H1 (cell line): ENCODE measurements around the gene POPDC3. TPM values are rescaled to one million over a fixed set of nuclear protein-coding genes. Genes with fewer than 3 reads are reported as not detected.

Experiments
- CTCF ChIA-PET: fragments of 300-600 bp; sonication (Branson Sonifier 250); formaldehyde crosslinking; loops from one replicate; lab custom pipeline; 2021; ENCODE audit not compliant: partially characterized antibody; lab: Charles Lee
- POLR2A ChIA-PET: fragments of 300-600 bp; sonication (Branson Sonifier 250); formaldehyde crosslinking; loops from one replicate; lab custom pipeline; 2021; ENCODE audit warnings: inconsistent platforms; ENCODE audit not compliant: partially characterized antibody; lab: Charles Lee
- DNase-seq, 2 experiments: peaks; one replicate each; pipeline versions ENCODE4 v3.0.0 to v3.0.0-alpha.2; 2010 to 2022; ENCODE audit warnings: low spot score in 2 of 2, low read depth in 1 of 2, mixed read lengths in 1 of 2
- FAIRE-seq: peaks from 2 replicates; lab custom pipeline; 2011; peaks lifted over from hg19 to GRCh38; lab: Jason Lieb, UNC
- H2AFZ ChIP-seq: 2 replicates; pipeline ENCODE4 v1.8.1; 2012; ENCODE audit warnings: low read length, inconsistent platforms
- H2AK5ac ChIP-seq: 2 replicates; pipeline ENCODE4 v1.6.1; 2013; ENCODE audit warnings: low read depth, low read length
- H2BK120ac ChIP-seq: replicated peaks from 2 replicates; pipeline ENCODE3; 2013; ENCODE audit warnings: low read depth, low read length, inconsistent platforms
- H2BK12ac ChIP-seq: 2 replicates; pipeline ENCODE4 v1.6.1; 2013; ENCODE audit warnings: low read depth, low read length
- H2BK15ac ChIP-seq: 2 replicates; pipeline ENCODE4 v1.6.1; 2013; ENCODE audit warnings: low read length
- H2BK20ac ChIP-seq: 2 replicates; pipeline ENCODE4 v1.6.1; 2013; ENCODE audit warnings: low read length
- H2BK5ac ChIP-seq: 2 replicates; pipeline ENCODE4 v1.6.1; 2013; ENCODE audit warnings: low read depth, low read length
- H3K14ac ChIP-seq: 2 replicates; pipeline ENCODE4 v1.6.1; 2013; ENCODE audit warnings: inconsistent platforms; ENCODE audit not compliant: insufficient read length
- H3K18ac ChIP-seq: 2 replicates; pipeline ENCODE4 v1.6.1; 2013; ENCODE audit warnings: low read length; ENCODE audit errors: extremely low read depth
- H3K23ac ChIP-seq: 2 replicates; pipeline ENCODE4 v1.6.1; 2013; ENCODE audit warnings: inconsistent platforms; ENCODE audit not compliant: insufficient read length
- H3K23me2 ChIP-seq: 2 replicates; pipeline ENCODE4 v1.6.1; 2013; ENCODE audit warnings: low read depth, low read length
- H3K27ac ChIP-seq: 2 replicates; pipeline ENCODE4 v1.6.1; 2011; ENCODE audit warnings: low read depth, low read length, inconsistent platforms
- H3K27me3 ChIP-seq, 4 experiments: replicated peaks in 1 of 4; 1 replicate in 1 of 4; 2 replicates in 3 of 4; pipeline versions ENCODE4 v1.6.1 to v1.8.1; 2011 to 2013; ENCODE audit warnings: low read length in 3 of 4, mild to moderate bottlenecking in 3 of 4, inconsistent platforms in 2 of 4, mixed read lengths in 2 of 4, moderate library complexity in 1 of 4; ENCODE audit not compliant: control insufficient read depth in 3 of 4, insufficient read depth in 3 of 4; ENCODE audit errors: extremely low read depth in 1 of 4
- H3K36me3 ChIP-seq, 4 experiments: 2 replicates each; pipeline versions ENCODE4 v1.6.1 to v1.8.1; 2011 to 2013; ENCODE audit warnings: mild to moderate bottlenecking in 4 of 4, low read length in 3 of 4, moderate library complexity in 2 of 4, control low read depth in 1 of 4, inconsistent platforms in 1 of 4; ENCODE audit not compliant: insufficient read depth in 4 of 4, control insufficient read depth in 2 of 4
- H3K4ac ChIP-seq: replicated peaks from 2 replicates; pipeline ENCODE3; 2013; ENCODE audit warnings: low read length, low read depth, mixed read lengths, inconsistent platforms; ENCODE audit not compliant: insufficient read length
- H3K4me1 ChIP-seq, 4 experiments: replicated peaks in 1 of 4; 1 replicate in 1 of 4; 2 replicates in 3 of 4; pipeline versions ENCODE4 v1.6.1 to v1.8.1; 2011 to 2013; ENCODE audit warnings: low read length in 3 of 4, inconsistent platforms in 2 of 4, mixed read lengths in 1 of 4; ENCODE audit not compliant: insufficient read depth in 4 of 4, control insufficient read depth in 3 of 4
- H3K4me2 ChIP-seq, 2 experiments: 2 replicates each; pipeline versions ENCODE4 v1.6.1 to v1.8.1; 2011 to 2013; ENCODE audit warnings: low read depth in 2 of 2, low read length in 2 of 2, control low read depth in 1 of 2, inconsistent platforms in 1 of 2, mild to moderate bottlenecking in 1 of 2; ENCODE audit not compliant: insufficient read depth in 1 of 2
- H3K4me3 ChIP-seq, 4 experiments: fragments of 200-600, 300-600 bp in 1 of 4; sonication (generic), shearing (Covaris generic), sonication (Bioruptor Twin) in 1 of 4; 2 replicates each; pipeline versions ENCODE4 v1.5.1 to v1.8.1; 2011 to 2016; ENCODE audit warnings: low read length in 4 of 4, low read depth in 3 of 4, control low read depth in 2 of 4, inconsistent platforms in 2 of 4, mild to moderate bottlenecking in 2 of 4, mixed read lengths in 1 of 4, moderate library complexity in 1 of 4; ENCODE audit not compliant: insufficient read depth in 2 of 4; ENCODE audit errors: extremely low read depth in 1 of 4
- H3K56ac ChIP-seq: replicated peaks from 2 replicates; pipeline ENCODE3; 2013; ENCODE audit warnings: low read depth, mild to moderate bottlenecking, mixed read lengths, low read length, inconsistent platforms; ENCODE audit not compliant: insufficient read length
- H3K79me1 ChIP-seq: 2 replicates; pipeline ENCODE4 v1.6.1; 2013; ENCODE audit warnings: low read depth, low read length, control low read depth
- H3K79me2 ChIP-seq, 2 experiments: 2 replicates each; pipeline versions ENCODE4 v1.6.1 to v1.8.1; 2012 to 2013; ENCODE audit warnings: low read length in 2 of 2, mild to moderate bottlenecking in 2 of 2, inconsistent platforms in 1 of 2; ENCODE audit not compliant: insufficient read depth in 2 of 2, control insufficient read depth in 1 of 2
- H3K9ac ChIP-seq, 4 experiments: replicated peaks in 1 of 4; 1 replicate in 1 of 4; 2 replicates in 3 of 4; pipeline versions ENCODE4 v1.6.1 to v1.8.1; 2011 to 2013; ENCODE audit warnings: low read depth in 3 of 4, low read length in 3 of 4, control low read depth in 2 of 4, mild to moderate bottlenecking in 2 of 4, moderate library complexity in 2 of 4, inconsistent platforms in 1 of 4; ENCODE audit errors: extremely low read depth in 1 of 4
- H3K9me3 ChIP-seq, 2 experiments: 2 replicates each; pipeline versions ENCODE4 v1.6.1 to v1.8.1; 2012 to 2013; ENCODE audit warnings: mild to moderate bottlenecking in 2 of 2, moderate library complexity in 2 of 2, control low read depth in 1 of 2, inconsistent platforms in 1 of 2, low read depth in 1 of 2, low read length in 1 of 2, mixed read lengths in 1 of 2; ENCODE audit not compliant: insufficient read depth in 2 of 2
- H4K20me1 ChIP-seq, 2 experiments: replicated peaks in 1 of 2; 2 replicates each; pipeline versions ENCODE3 to v1.8.1; 2011 to 2013; ENCODE audit warnings: inconsistent platforms in 2 of 2, low read length in 2 of 2, mild to moderate bottlenecking in 1 of 2; ENCODE audit not compliant: insufficient read depth in 2 of 2, control insufficient read depth in 1 of 2
- H4K5ac ChIP-seq: 2 replicates; pipeline ENCODE4 v1.6.1; 2013; ENCODE audit warnings: low read length, low read depth, mixed read lengths, inconsistent platforms; ENCODE audit not compliant: insufficient read length
- H4K8ac ChIP-seq: 2 replicates; pipeline ENCODE4 v1.8.0; 2013; ENCODE audit warnings: mild to moderate bottlenecking, moderate library complexity, low read length, inconsistent platforms; ENCODE audit not compliant: insufficient read depth; ENCODE audit errors: extremely low read depth
- H4K91ac ChIP-seq: replicated peaks from 2 replicates; pipeline ENCODE3; 2013; ENCODE audit warnings: low read length, mixed read lengths, inconsistent platforms; ENCODE audit not compliant: insufficient read length
- BRCA1 ChIP-seq: IDR thresholded peaks from 2 replicates; pipeline ENCODE4 v1.6.1; 2012; ENCODE audit warnings: low read depth, low read length, improper control_type of control experiment
- CHD1 ChIP-seq: IDR thresholded peaks from 2 replicates; pipeline ENCODE4 v1.6.1; 2012; ENCODE audit warnings: low read depth, low read length, improper control_type of control experiment
- CHD2 ChIP-seq: IDR thresholded peaks from 2 replicates; pipeline ENCODE4 v1.6.1; 2012; ENCODE audit warnings: low read length, improper control_type of control experiment
- EGR1 ChIP-seq: IDR thresholded peaks from 2 replicates; pipeline ENCODE4 v1.6.1; 2011; ENCODE audit warnings: low read depth, low read length, borderline replicate concordance
- GABPA ChIP-seq: IDR thresholded peaks from 2 replicates; pipeline ENCODE4 v1.6.1; 2011; ENCODE audit warnings: mild to moderate bottlenecking, low read length, moderate library complexity, borderline replicate concordance; ENCODE audit not compliant: insufficient read depth
- JUN ChIP-seq: IDR thresholded peaks from 2 replicates; pipeline ENCODE4 v1.6.1; 2011; ENCODE audit warnings: low read depth, mild to moderate bottlenecking, improper control_type of control experiment, low read length
- KDM5A ChIP-seq: fragments of 200-600 bp; IDR thresholded peaks from 2 replicates; pipeline ENCODE4 v1.7.1; 2012; ENCODE audit warnings: mild to moderate bottlenecking, low read length, inconsistent platforms, mixed read lengths
- MAFK ChIP-seq: IDR thresholded peaks from 2 replicates; pipeline ENCODE4 v1.6.1; 2012; ENCODE audit warnings: low read depth, mild to moderate bottlenecking, improper control_type of control experiment, low read length
- NANOG ChIP-seq: IDR thresholded peaks from 2 replicates; pipeline ENCODE4 v1.6.1; 2011; ENCODE audit warnings: low read length, low read depth, mild to moderate bottlenecking, inconsistent platforms; ENCODE audit not compliant: insufficient read depth, poor library complexity, severe bottlenecking
- SIRT6 ChIP-seq: IDR thresholded peaks from one replicate; pipeline ENCODE4 v1.7.1; 2012; ENCODE audit warnings: low read length, inconsistent platforms
- SIX5 ChIP-seq: IDR thresholded peaks from 2 replicates; pipeline ENCODE4 v1.6.1; 2011; ENCODE audit warnings: mild to moderate bottlenecking, low read depth, low read length
- SP2 ChIP-seq: IDR thresholded peaks from 2 replicates; pipeline ENCODE4 v1.6.1; 2012; ENCODE audit warnings: mild to moderate bottlenecking, low read length, inconsistent platforms
- SUZ12 ChIP-seq: fragments of 200-600 bp; sonication (generic); IDR thresholded peaks from 2 replicates; pipeline ENCODE4 v1.6.1; 2012; ENCODE audit warnings: mild to moderate bottlenecking, inconsistent platforms, low read length, moderate library complexity, mixed read lengths
- WGBS, 2 experiments: shearing (Covaris generic) in 1 of 2; methylation state at CpG; one replicate each; pipeline versions ENCODE4 v1.1.6 to v1.1.7; 2013 to 2015; ENCODE audit warnings: low lambda C conversion rate in 2 of 2, mixed read lengths in 2 of 2, inconsistent platforms in 1 of 2, low coverage in 1 of 2, missing lambda C conversion rate in 1 of 2; ENCODE audit not compliant: insufficient replicate concordance in 2 of 2, insufficient coverage in 1 of 2, insufficient read length in 1 of 2; ENCODE audit errors: extremely low coverage in 1 of 2, missing lambda C conversion rate in 1 of 2; 5-methylcytosine and 5-hydroxymethylcytosine counted together
- polyA plus RNA-seq, 7 experiments: library from polyadenylated mRNA; depleted of rRNA in 3 of 7; stranded (reverse) in 5 of 7; unstranded in 2 of 7; fragments of >200 nt in 5 of 7; fragments of 200-250 nt in 2 of 7; gene quantifications; 1 replicate in 5 of 7; 2 replicates in 1 of 7; 4 replicates in 1 of 7; pipeline versions ENCODE4 v1.2.1 to v1.2.3, GENCODE V29; 2011 to 2013; ENCODE audit warnings: missing spikeins in 2 of 7, mixed read lengths in 2 of 7
- total RNA-seq: library from RNA; stranded (reverse); fragmentation: NEBNext Ultra II Directional; extraction: Animal tissue kit (Norgen Biotek cat#: 25700); gene quantifications from 2 replicates; pipeline ENCODE4 v1.2.1, GENCODE V29; 2021
- TF ChIP-seq, protein P1 (sequence below), 3 experiments: IDR thresholded peaks; 1 replicate in 2 of 3; 2 replicates in 1 of 3; pipeline versions ENCODE4 v1.5.1 to v1.6.1; 2011; ENCODE audit warnings: low read length in 3 of 3, mild to moderate bottlenecking in 3 of 3, inconsistent platforms in 2 of 3, low read depth in 1 of 3, moderate library complexity in 1 of 3; ENCODE audit not compliant: insufficient read depth in 1 of 3; ENCODE audit errors: control extremely low read depth in 1 of 3

Gene POPDC3
- total and polyA plus RNA-seq, 2 of the 8 experiments (the other 6 are each of a cell fraction or from before 2014, with no cell fraction given): 3.7 to 6.5 TPM

DNA sequence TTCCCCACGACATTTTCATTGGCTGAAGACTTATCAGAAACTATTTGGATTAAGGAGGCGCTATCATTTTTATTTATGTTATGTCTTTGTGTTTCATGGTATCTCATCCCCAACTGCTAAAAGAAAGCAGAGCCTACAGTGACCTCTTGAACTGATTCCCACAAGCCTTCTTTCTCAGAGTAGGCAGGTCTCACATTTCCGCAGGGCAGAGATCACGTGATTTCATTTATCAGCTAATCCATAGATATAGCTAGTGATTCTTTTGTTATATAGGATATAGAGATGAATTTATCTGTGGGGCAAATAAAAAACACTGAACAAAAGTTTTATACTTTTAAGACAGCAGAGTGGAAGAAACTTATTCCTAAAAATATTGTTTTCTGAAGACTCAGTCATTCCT is 25.0 kb upstream of the POPDC3 start:
- H4K8ac ChIP-seq: no peak overlapping the region
- no peak overlapping the region for H3K56ac ChIP-seq
- H4K91ac ChIP-seq: no peak overlapping the region
- no peak overlapping the region for H3K27ac ChIP-seq
- no peaks in the 10 kb centered on the region for H3K23me2 ChIP-seq
- no peak overlapping the region for H2BK12ac ChIP-seq
- no peak overlapping the region for H3K18ac ChIP-seq
- H3K79me2 ChIP-seq: no peaks in the 10 kb centered on the region
- ChIA-PET CTCF (no interaction called here), POLR2A (no interaction called here)
- no peak overlapping the region for H3K4ac ChIP-seq
- WGBS, 2 experiments: 85% methylated on average over 4 of the region's 4 CpGs; no CpG with 5 or more reads in 1 of the 2 experiments
- H3K36me3 ChIP-seq: no peaks in the 10 kb centered on the region
- no peaks in the 10 kb centered on the region for H4K20me1 ChIP-seq
- H2BK5ac ChIP-seq: no peak overlapping the region
- H3K4me1 ChIP-seq: no peaks in the 10 kb centered on the region
- H3K27me3 ChIP-seq: no peaks in the 10 kb centered on the region
- no peak overlapping the region for H3K14ac ChIP-seq
- DNase-seq (no peak), FAIRE-seq (no peak)
- H2BK20ac ChIP-seq: no peak overlapping the region
- H3K4me2 ChIP-seq: no peak overlapping the region
- H2AK5ac ChIP-seq: no peak overlapping the region
- H3K4me3 ChIP-seq: no peak overlapping the region
- H3K9ac ChIP-seq: no peak overlapping the region
- no peak overlapping the region for H2AFZ ChIP-seq
- H3K9me3 ChIP-seq: no peaks in the 10 kb centered on the region
- no peak overlapping the region for H4K5ac ChIP-seq
- TF ChIP-seq MAFK (no peak), EGR1 (no peak), SP2 (no peak), JUN (no peak), NANOG (no peak), SIRT6 (no peak), GABPA (no peak), SIX5 (no peak), CHD2 (no peak), KDM5A (no peak), SUZ12 (no peak), BRCA1 (no peak), CHD1 (no peak)
- TF ChIP-seq, protein P1, sequence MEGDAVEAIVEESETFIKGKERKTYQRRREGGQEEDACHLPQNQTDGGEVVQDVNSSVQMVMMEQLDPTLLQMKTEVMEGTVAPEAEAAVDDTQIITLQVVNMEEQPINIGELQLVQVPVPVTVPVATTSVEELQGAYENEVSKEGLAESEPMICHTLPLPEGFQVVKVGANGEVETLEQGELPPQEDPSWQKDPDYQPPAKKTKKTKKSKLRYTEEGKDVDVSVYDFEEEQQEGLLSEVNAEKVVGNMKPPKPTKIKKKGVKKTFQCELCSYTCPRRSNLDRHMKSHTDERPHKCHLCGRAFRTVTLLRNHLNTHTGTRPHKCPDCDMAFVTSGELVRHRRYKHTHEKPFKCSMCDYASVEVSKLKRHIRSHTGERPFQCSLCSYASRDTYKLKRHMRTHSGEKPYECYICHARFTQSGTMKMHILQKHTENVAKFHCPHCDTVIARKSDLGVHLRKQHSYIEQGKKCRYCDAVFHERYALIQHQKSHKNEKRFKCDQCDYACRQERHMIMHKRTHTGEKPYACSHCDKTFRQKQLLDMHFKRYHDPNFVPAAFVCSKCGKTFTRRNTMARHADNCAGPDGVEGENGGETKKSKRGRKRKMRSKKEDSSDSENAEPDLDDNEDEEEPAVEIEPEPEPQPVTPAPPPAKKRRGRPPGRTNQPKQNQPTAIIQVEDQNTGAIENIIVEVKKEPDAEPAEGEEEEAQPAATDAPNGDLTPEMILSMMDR (IDR thresholded peaks at IDR 0.05; ENCODE audit: control extremely low read depth in 1 of 3, insufficient read depth in 1 of 3, low read depth in 1 of 3, low read length in 3 of 3): no peak
- no peak overlapping the region for H3K23ac ChIP-seq
- no peaks in the 10 kb centered on the region for H3K79me1 ChIP-seq
- no peak overlapping the region for H2BK120ac ChIP-seq
- H2BK15ac ChIP-seq: no peak overlapping the region
